K562 (cell line): ENCODE data around the gene GBA2. TPM values are rescaled to one million over a fixed set of nuclear protein-coding genes. Genes with fewer than 3 reads are reported as not detected.
A peak's percentile ranks its signal among the peaks of the same experiment; 100 is the strongest.

ENCODE experiments used
- ELF4 ChIP-seq: fragments of 450-650 bp; formaldehyde crosslinking; IDR thresholded peaks from 2 replicates; pipeline ENCODE4 v1.4.0; 2022; ENCODE audit warnings: missing genetic modification characterization
- KDM4B ChIP-seq, 2 experiments: fragments of 450-650 bp in 1 of 2; sonication (generic) in 1 of 2; IDR thresholded peaks; 2 replicates each; pipeline ENCODE4 v1.6.1; 2016 to 2017; ENCODE audit warnings: borderline replicate concordance in 2 of 2, antibody characterized with exemption in 1 of 2, low read depth in 1 of 2, mild to moderate bottlenecking in 1 of 2
- NFATC3 ChIP-seq: fragments of 450-650 bp; IDR thresholded peaks from 2 replicates; pipeline ENCODE4 v1.6.1; 2017; ENCODE audit warnings: mild to moderate bottlenecking
- NFE2 ChIP-seq: IDR thresholded peaks from 2 replicates; pipeline ENCODE4 v1.6.1; 2014; ENCODE audit warnings: antibody characterized with exemption, low read depth
- PCBP2 ChIP-seq: fragments of 200-400 bp; formaldehyde crosslinking; IDR thresholded peaks from 2 replicates; pipeline ENCODE4 v1.6.1; 2018; ENCODE audit warnings: low read length, low read depth, mild to moderate bottlenecking, moderate library complexity; ENCODE audit not compliant: poor library complexity, severe bottlenecking
- SIN3A ChIP-seq, 2 experiments: fragments of 150-350 bp in 1 of 2; IDR thresholded peaks; 2 replicates each; pipeline ENCODE4 v1.6.1; 2011 to 2016; ENCODE audit warnings: borderline replicate concordance in 2 of 2, low read depth in 2 of 2, low read length in 2 of 2, mild to moderate bottlenecking in 2 of 2, moderate library complexity in 2 of 2; ENCODE audit not compliant: control insufficient read depth in 1 of 2
- SMARCC2 ChIP-seq: fragments of 450-650 bp; IDR thresholded peaks from 2 replicates; pipeline ENCODE4 v1.6.1; 2017; ENCODE audit warnings: antibody characterized with exemption, moderate library complexity, mild to moderate bottlenecking, low read depth
- SRSF3 ChIP-seq: fragments of 200-400 bp; formaldehyde crosslinking; IDR thresholded peaks from 2 replicates; pipeline ENCODE4 v1.6.1; 2016; ENCODE audit warnings: mild to moderate bottlenecking, low read length, moderate library complexity; ENCODE audit not compliant: insufficient read depth
- TOE1 ChIP-seq, 2 experiments: fragments of 450-650 bp in 1 of 2; sonication (generic) in 1 of 2; formaldehyde crosslinking in 1 of 2; IDR thresholded peaks; 2 replicates each; pipeline versions ENCODE4 v1.7.1 to v1.8.0; 2016 to 2022; ENCODE audit warnings: borderline replicate concordance in 2 of 2, mild to moderate bottlenecking in 2 of 2, antibody characterized with exemption in 1 of 2, inconsistent platforms in 1 of 2, low read depth in 1 of 2, missing genetic modification reagents in 1 of 2, moderate library complexity in 1 of 2
- TRIM24 ChIP-seq, 2 experiments: fragments of 450-650 bp; IDR thresholded peaks; 2 replicates each; pipeline ENCODE4 v1.6.1; 2016
- ZBTB17 ChIP-seq: fragments of 450-650 bp; formaldehyde crosslinking; IDR thresholded peaks from 2 replicates; pipeline ENCODE4 v1.4.0; 2020; ENCODE audit warnings: mild to moderate bottlenecking
- ZNF184 ChIP-seq: sonication (generic); formaldehyde crosslinking; IDR thresholded peaks from 2 replicates; pipeline ENCODE4 v1.5.0; 2020; ENCODE audit warnings: missing genetic modification reagents
- ZZZ3 ChIP-seq: fragments of 450-650 bp; IDR thresholded peaks from 2 replicates; pipeline ENCODE4 v1.6.1; 2016; ENCODE audit warnings: antibody characterized with exemption, mild to moderate bottlenecking, moderate library complexity
- polyA plus RNA-seq, 8 experiments: library from polyadenylated mRNA; depleted of rRNA in 4 of 8; stranded (reverse) in 5 of 8; unstranded in 3 of 8; fragments of >200 nt; fragmentation: Nextera tagmentation in 2 of 8; fragmentation: Illumina TruSeq in 1 of 8; extraction: Ambion mirVana in 2 of 8; extraction: Trizol in 1 of 8; gene quantifications; 2 replicates each; pipeline versions ENCODE4 v1.2.1 to v1.2.3, GENCODE V29; 2011 to 2014; ENCODE audit warnings: inconsistent platforms in 1 of 8, missing spikeins in 1 of 8
- total RNA-seq, 7 experiments: library from RNA; depleted of rRNA in 6 of 7; stranded (reverse); fragments of >200 nt in 6 of 7; fragmentation: Illumina TruSeq in 2 of 7; extraction: Trizol in 2 of 7; gene quantifications; 2 replicates each; pipeline versions ENCODE4 v1.2.1 to v1.2.3, GENCODE V29; 2011 to 2021; ENCODE audit warnings: low replicate concordance in 1 of 7
- TF ChIP-seq, protein P1 (sequence below), 3 experiments: fragments of 200-800 bp in 1 of 3; sonication (Bioruptor generic) in 1 of 3; sonication (generic) in 1 of 3; formaldehyde crosslinking in 1 of 3; IDR thresholded peaks; 2 replicates each; pipeline versions ENCODE4 v1.6.1 to v1.8.0; 2016 to 2022; ENCODE audit warnings: mild to moderate bottlenecking in 2 of 3, missing compliant biosample characterization in 2 of 3, missing genetic modification characterization in 2 of 3, missing genetic modification reagents in 1 of 3
- TF ChIP-seq, protein P2 (sequence below): fragments of 450-650 bp; IDR thresholded peaks from 2 replicates; pipeline ENCODE4 v1.6.1; 2016
- TF ChIP-seq, protein P3 (sequence below): IDR thresholded peaks from 2 replicates; pipeline ENCODE4 v1.6.1; 2014; ENCODE audit warnings: antibody characterized with exemption

Gene GBA2
- total and polyA plus RNA-seq, 9 of the 15 experiments (the other 6 are each of a cell fraction or from before 2014, with no cell fraction given): 14.1 to 60.4 (median 32.1) TPM

GRCh38 chr9:35756275-35757225 is 7.5 kb upstream of the GBA2 start (continued):
- TF ChIP-seq, protein P1, sequence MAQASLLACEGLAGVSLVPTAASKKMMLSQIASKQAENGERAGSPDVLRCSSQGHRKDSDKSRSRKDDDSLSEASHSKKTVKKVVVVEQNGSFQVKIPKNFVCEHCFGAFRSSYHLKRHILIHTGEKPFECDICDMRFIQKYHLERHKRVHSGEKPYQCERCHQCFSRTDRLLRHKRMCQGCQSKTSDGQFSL (CRISPR knock-in tag; IDR thresholded peaks at IDR 0.05): peak; percentile 48; the same call in 1 of the 2 replicates
- TF ChIP-seq, protein P1 (tag; IDR thresholded peaks at IDR 0.05): peak in 1 of 2 experiments; percentile 74; a peak in 2 of 4 replicates
- no peak for TF ChIP-seq NFATC3
- TF ChIP-seq, protein P2, sequence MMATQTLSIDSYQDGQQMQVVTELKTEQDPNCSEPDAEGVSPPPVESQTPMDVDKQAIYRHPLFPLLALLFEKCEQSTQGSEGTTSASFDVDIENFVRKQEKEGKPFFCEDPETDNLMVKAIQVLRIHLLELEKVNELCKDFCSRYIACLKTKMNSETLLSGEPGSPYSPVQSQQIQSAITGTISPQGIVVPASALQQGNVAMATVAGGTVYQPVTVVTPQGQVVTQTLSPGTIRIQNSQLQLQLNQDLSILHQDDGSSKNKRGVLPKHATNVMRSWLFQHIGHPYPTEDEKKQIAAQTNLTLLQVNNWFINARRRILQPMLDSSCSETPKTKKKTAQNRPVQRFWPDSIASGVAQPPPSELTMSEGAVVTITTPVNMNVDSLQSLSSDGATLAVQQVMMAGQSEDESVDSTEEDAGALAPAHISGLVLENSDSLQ: no peak
- no peak for TF ChIP-seq SRSF3
- 0 out of 2 replicates have a peak, but pooled peaks have one; percentile 25 for TF ChIP-seq ELF4 (CRISPR knock-in tag)
- 0 out of 2 replicates have a peak, but pooled peaks have one; percentile 19 for TF ChIP-seq TOE1 (IDR thresholded peaks at IDR 0.05; ENCODE audit: borderline replicate concordance)
- TF ChIP-seq TOE1 (CRISPR knock-in tag; IDR thresholded peaks at IDR 0.05; ENCODE audit: borderline replicate concordance, low read depth): no peak
- TF ChIP-seq NFE2: no peak
- TF ChIP-seq ZZZ3: no peak
- TF ChIP-seq SIN3A (IDR thresholded peaks at IDR 0.05; ENCODE audit: borderline replicate concordance in 2 of 2, control insufficient read depth in 1 of 2, low read depth in 2 of 2, low read length in 2 of 2): no peak
- no peak for TF ChIP-seq KDM4B (IDR thresholded peaks at IDR 0.05; ENCODE audit: borderline replicate concordance in 2 of 2, low read depth in 1 of 2)
- TF ChIP-seq SMARCC2: no peak
- no peak for TF ChIP-seq ZBTB17
- TF ChIP-seq TRIM24 (IDR thresholded peaks at IDR 0.05): 0 out of 4 replicates have a peak, but pooled peaks of 1 of the 2 experiments have one; percentile 13
- no peak for TF ChIP-seq PCBP2
- no peak for TF ChIP-seq ZNF184 (CRISPR knock-in tag)
- TF ChIP-seq, protein P3, sequence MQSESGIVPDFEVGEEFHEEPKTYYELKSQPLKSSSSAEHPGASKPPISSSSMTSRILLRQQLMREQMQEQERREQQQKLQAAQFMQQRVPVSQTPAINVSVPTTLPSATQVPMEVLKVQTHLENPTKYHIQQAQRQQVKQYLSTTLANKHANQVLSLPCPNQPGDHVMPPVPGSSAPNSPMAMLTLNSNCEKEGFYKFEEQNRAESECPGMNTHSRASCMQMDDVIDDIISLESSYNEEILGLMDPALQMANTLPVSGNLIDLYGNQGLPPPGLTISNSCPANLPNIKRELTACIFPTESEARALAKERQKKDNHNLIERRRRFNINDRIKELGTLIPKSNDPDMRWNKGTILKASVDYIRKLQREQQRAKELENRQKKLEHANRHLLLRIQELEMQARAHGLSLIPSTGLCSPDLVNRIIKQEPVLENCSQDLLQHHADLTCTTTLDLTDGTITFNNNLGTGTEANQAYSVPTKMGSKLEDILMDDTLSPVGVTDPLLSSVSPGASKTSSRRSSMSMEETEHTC: no peak
